HepG2 (cell line): ENCODE results near the gene NDRG3. TPM values are rescaled to one million over a fixed set of nuclear protein-coding genes. Genes with fewer than 3 reads are reported as not detected.
A peak's percentile ranks its signal among the peaks of the same experiment; 100 is the strongest.

Experiments
- CERS6 ChIP-seq: sonication (generic); formaldehyde crosslinking; IDR thresholded peaks from 2 replicates; pipeline ENCODE4 v1.5.0; 2020; ENCODE audit warnings: missing genetic modification reagents
- FIP1L1 ChIP-seq: fragments of 200-400 bp; formaldehyde crosslinking; IDR thresholded peaks from 2 replicates; pipeline ENCODE4 v1.6.1; 2018; ENCODE audit warnings: low read depth, mild to moderate bottlenecking, low read length, moderate library complexity, borderline replicate concordance; ENCODE audit not compliant: insufficient read depth
- GFI1 ChIP-seq: sonication (generic); formaldehyde crosslinking; IDR thresholded peaks from 2 replicates; pipeline ENCODE4 v1.5.0; 2020; ENCODE audit warnings: missing genetic modification reagents, mild to moderate bottlenecking, borderline replicate concordance
- HMGXB3 ChIP-seq: sonication (generic); formaldehyde crosslinking; IDR thresholded peaks from 2 replicates; pipeline ENCODE4 v1.4.0; 2020; ENCODE audit warnings: missing genetic modification reagents, borderline replicate concordance
- MAFF ChIP-seq: IDR thresholded peaks from 2 replicates; pipeline ENCODE4 v1.6.1; 2011; ENCODE audit warnings: low read depth, low read length, improper control_type of control experiment
- PHF20 ChIP-seq: sonication (generic); formaldehyde crosslinking; IDR thresholded peaks from 2 replicates; pipeline ENCODE4 v1.5.0; 2020; ENCODE audit warnings: mild to moderate bottlenecking, missing genetic modification reagents
- RERE ChIP-seq: IDR thresholded peaks from 2 replicates; pipeline ENCODE4 v1.6.1; 2016; ENCODE audit warnings: low read depth, missing genetic modification reagents, missing compliant biosample characterization
- ZNF207 ChIP-seq: fragments of 450-650 bp; IDR thresholded peaks from 2 replicates; pipeline ENCODE4 v1.6.1; 2016; ENCODE audit warnings: antibody characterized with exemption, borderline replicate concordance
- polyA plus RNA-seq, 8 experiments: library from polyadenylated mRNA; depleted of rRNA in 3 of 8; stranded (reverse) in 7 of 8; unstranded in 1 of 8; fragments of >200 nt; fragmentation: Illumina TruSeq in 4 of 8; extraction: Trizol in 4 of 8; gene quantifications; 2 replicates each; pipeline versions ENCODE4 v1.2.1 to v1.2.3, GENCODE V29; 2011 to 2016; ENCODE audit warnings: low read depth in 4 of 8, missing spikeins in 1 of 8, mixed read lengths in 1 of 8; ENCODE audit not compliant: insufficient read depth in 1 of 8
- total RNA-seq, 5 experiments: library from RNA; depleted of rRNA; stranded (reverse); fragments of >200 nt; fragmentation: Illumina TruSeq; extraction: Trizol; gene quantifications; 2 replicates each; pipeline ENCODE4 v1.2.3, GENCODE V29; 2016; ENCODE audit warnings: low read depth in 1 of 5
- TF ChIP-seq, protein P1 (sequence below): sonication (generic); formaldehyde crosslinking; IDR thresholded peaks from 2 replicates; pipeline ENCODE4 v1.5.1; 2020; ENCODE audit warnings: missing genetic modification reagents, mild to moderate bottlenecking, borderline replicate concordance
- TF ChIP-seq, protein P2 (sequence below): sonication (generic); formaldehyde crosslinking; IDR thresholded peaks from 2 replicates; pipeline ENCODE4 v1.4.0; 2020; ENCODE audit warnings: missing genetic modification reagents

NDRG3 gene
- total and polyA plus RNA-seq, 2 of the 13 experiments (the other 11 are each of a cell fraction or from before 2014, with no cell fraction given), result 36.0 to 40.5 TPM

DNA sequence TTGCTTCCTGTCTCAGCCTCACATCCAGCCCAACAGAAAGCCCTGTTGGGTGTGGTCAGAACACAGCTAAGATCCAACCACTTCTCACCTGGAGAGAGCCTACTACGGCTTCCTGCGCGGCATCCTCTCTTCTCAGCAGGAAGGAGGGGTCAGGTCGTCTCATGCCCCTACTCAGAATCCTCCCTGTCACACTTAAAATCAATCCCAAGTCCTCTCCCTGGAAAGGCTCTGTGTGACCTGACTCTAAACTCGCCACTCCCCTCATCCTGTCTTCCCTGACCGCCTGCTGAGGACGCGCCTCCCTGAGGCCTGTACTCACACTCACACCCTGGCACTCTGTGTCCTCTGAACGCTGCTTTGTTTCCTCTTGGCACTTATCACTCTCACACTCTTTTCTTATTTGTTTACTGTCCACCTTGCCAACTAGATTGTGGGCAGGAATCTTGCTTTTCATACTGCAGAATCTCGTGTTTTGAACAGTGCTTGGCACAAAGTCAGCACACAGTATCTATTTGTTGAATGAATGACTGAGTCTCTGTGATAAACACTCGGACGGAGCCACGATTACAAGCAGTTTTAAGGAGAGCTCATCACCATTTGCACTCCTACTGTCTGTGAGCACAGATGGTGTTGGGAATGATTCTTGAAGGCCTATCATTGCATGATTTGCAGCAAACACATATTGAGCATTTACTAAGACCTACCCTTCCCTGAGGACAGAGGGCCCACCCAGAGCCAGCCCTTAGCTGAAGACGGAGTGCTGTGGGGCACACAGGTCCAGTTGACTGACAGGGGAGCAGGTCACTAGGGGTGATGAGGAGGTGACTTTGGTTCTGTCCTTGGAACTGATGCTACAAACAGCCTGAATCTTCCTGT lies 121.6 kb downstream of the NDRG3 start (continued):
- no peak for TF ChIP-seq CERS6 (CRISPR knock-in tag)
- TF ChIP-seq RERE (CRISPR knock-in tag), result no peak
- no peak for TF ChIP-seq PHF20 (CRISPR knock-in tag)
- TF ChIP-seq, protein P1, sequence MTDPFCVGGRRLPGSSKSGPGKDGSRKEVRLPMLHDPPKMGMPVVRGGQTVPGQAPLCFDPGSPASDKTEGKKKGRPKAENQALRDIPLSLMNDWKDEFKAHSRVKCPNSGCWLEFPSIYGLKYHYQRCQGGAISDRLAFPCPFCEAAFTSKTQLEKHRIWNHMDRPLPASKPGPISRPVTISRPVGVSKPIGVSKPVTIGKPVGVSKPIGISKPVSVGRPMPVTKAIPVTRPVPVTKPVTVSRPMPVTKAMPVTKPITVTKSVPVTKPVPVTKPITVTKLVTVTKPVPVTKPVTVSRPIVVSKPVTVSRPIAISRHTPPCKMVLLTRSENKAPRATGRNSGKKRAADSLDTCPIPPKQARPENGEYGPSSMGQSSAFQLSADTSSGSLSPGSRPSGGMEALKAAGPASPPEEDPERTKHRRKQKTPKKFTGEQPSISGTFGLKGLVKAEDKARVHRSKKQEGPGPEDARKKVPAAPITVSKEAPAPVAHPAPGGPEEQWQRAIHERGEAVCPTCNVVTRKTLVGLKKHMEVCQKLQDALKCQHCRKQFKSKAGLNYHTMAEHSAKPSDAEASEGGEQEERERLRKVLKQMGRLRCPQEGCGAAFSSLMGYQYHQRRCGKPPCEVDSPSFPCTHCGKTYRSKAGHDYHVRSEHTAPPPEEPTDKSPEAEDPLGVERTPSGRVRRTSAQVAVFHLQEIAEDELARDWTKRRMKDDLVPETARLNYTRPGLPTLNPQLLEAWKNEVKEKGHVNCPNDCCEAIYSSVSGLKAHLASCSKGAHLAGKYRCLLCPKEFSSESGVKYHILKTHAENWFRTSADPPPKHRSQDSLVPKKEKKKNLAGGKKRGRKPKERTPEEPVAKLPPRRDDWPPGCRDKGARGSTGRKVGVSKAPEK (CRISPR knock-in tag), result 0 out of 2 replicates have a peak, but pooled peaks have one; percentile 31
- TF ChIP-seq MAFF, result no peak
- TF ChIP-seq FIP1L1, result no peak
- TF ChIP-seq GFI1, result no peak
- TF ChIP-seq HMGXB3 (CRISPR knock-in tag), result peak; percentile 62; the same call in 1 of the 2 replicates
- no peak for TF ChIP-seq ZNF207
- TF ChIP-seq, protein P2, sequence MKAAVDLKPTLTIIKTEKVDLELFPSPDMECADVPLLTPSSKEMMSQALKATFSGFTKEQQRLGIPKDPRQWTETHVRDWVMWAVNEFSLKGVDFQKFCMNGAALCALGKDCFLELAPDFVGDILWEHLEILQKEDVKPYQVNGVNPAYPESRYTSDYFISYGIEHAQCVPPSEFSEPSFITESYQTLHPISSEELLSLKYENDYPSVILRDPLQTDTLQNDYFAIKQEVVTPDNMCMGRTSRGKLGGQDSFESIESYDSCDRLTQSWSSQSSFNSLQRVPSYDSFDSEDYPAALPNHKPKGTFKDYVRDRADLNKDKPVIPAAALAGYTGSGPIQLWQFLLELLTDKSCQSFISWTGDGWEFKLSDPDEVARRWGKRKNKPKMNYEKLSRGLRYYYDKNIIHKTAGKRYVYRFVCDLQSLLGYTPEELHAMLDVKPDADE (CRISPR knock-in tag), result no peak
